Upper lobe of right lung (tissue), 1 donor: ENCODE measurements around the gene ZSCAN25. TPM values are rescaled to one million over a fixed set of nuclear protein-coding genes. Genes with fewer than 3 reads are reported as not detected.
"Not testable (repeated sequence)": the region's sequence is repeated elsewhere in the genome, so short reads cannot be mapped to it uniquely, and the experiment has no call there.

Experiments used
- ATAC-seq: fragments of 200-7000 bp; cut with Tn5 transposase; one replicate; pipeline ENCODE4 v1.9.1; 2020; ENCODE audit warnings: mild to moderate bottlenecking, moderate library complexity
- DNase-seq: peaks from one replicate; pipeline ENCODE4 v3.0.0-alpha.2; 2020
- H3K27ac ChIP-seq: fragments of 200-600 bp; one replicate; pipeline ENCODE4 v1.8.0; 2022
- H3K27me3 ChIP-seq: fragments of 200-600 bp; one replicate; pipeline ENCODE4 v1.8.0; 2022; ENCODE audit warnings: mild to moderate bottlenecking
- H3K36me3 ChIP-seq: fragments of 200-600 bp; one replicate; pipeline ENCODE4 v1.8.0; 2022
- H3K4me1 ChIP-seq: fragments of 200-600 bp; one replicate; pipeline ENCODE4 v1.8.0; 2022
- H3K4me3 ChIP-seq: fragments of 200-600 bp; one replicate; pipeline ENCODE4 v1.8.0; 2022; ENCODE audit warnings: mild to moderate bottlenecking
- H3K9me3 ChIP-seq: fragments of 200-600 bp; one replicate; pipeline ENCODE4 v1.8.0; 2022
- intact Hi-C: fragments of 100-400 bp; cut with DNase I; formaldehyde crosslinking; loops from one replicate; pipeline ENCODE4 v1.11.0; 2022
- total RNA-seq: library from RNA; stranded (reverse); fragmentation: NEBNext Ultra II Directional; extraction: Animal tissue kit (Norgen Biotek cat#: 25700); gene quantifications from one replicate; pipeline ENCODE4 v1.2.1, GENCODE V29; 2021
- TF ChIP-seq, protein P1 (sequence below): fragments of 200-600 bp; IDR thresholded peaks from one replicate; pipeline ENCODE4 v1.8.0; 2022; ENCODE audit warnings: antibody characterized with exemption
- donor health status: DM: no; HTN: yes; CAD: no; lungs with severe emphysema.

Gene ZSCAN25
- total RNA-seq, 1 donor from 2014 or later: 18.3 TPM

GRCh38 chr7:99643464-99643863 lies 26.7 kb downstream of the ZSCAN25 start:
- ATAC-seq (no peak), DNase-seq (no peak)
- TF ChIP-seq, protein P1, sequence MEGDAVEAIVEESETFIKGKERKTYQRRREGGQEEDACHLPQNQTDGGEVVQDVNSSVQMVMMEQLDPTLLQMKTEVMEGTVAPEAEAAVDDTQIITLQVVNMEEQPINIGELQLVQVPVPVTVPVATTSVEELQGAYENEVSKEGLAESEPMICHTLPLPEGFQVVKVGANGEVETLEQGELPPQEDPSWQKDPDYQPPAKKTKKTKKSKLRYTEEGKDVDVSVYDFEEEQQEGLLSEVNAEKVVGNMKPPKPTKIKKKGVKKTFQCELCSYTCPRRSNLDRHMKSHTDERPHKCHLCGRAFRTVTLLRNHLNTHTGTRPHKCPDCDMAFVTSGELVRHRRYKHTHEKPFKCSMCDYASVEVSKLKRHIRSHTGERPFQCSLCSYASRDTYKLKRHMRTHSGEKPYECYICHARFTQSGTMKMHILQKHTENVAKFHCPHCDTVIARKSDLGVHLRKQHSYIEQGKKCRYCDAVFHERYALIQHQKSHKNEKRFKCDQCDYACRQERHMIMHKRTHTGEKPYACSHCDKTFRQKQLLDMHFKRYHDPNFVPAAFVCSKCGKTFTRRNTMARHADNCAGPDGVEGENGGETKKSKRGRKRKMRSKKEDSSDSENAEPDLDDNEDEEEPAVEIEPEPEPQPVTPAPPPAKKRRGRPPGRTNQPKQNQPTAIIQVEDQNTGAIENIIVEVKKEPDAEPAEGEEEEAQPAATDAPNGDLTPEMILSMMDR: no peak
- Histone ChIP-seq H3K27ac (no peak overlapping the region), H3K4me1 (no peaks in the 10 kb centered on the region), H3K27me3 (no peaks in the 10 kb centered on the region), H3K4me3 (no peak overlapping the region), H3K36me3 (no peaks in the 10 kb centered on the region), H3K9me3 (no peaks in the 10 kb centered on the region)
- intact Hi-C loops: no loop called here

- no peak overlapping the region for H3K4me3 ChIP-seq
- TF ChIP-seq, protein P1: no peak
- ATAC-seq (no peak), DNase-seq (no peak)
- intact Hi-C loops: no loop called here
- no peaks in the 10 kb centered on the region for H3K4me1 ChIP-seq
- H3K27me3 ChIP-seq: no peaks in the 10 kb centered on the region
- H3K36me3 ChIP-seq: no peaks in the 10 kb centered on the region
- no peaks in the 10 kb centered on the region for H3K9me3 ChIP-seq
- no peak overlapping the region for H3K27ac ChIP-seq
These were observed 27.7 kb downstream of the ZSCAN25 start for GRCh38 chr7:99644431-99644830.

DNA sequence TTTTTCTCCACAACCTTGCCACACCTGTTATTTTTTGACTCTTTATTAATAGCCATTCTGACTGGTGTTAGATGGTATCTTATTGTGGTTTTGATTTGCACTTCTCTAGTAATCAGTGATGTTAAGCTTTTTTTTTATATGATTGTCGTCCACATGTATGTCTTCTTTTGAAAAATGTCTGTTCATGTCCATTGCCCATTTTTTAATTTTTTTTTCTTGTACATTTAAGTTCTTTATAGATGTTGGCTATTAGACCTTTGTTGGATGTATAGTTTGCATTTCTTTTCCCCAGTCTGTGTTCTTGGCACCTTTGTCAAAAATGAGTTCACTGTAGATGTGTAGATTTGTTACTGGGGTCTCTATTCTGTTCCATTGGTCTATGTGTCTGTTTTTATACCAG lies 28.8 kb downstream of the ZSCAN25 start:
- ATAC-seq: no peak
- no peaks in the 10 kb centered on the region for H3K9me3 ChIP-seq

DNA sequence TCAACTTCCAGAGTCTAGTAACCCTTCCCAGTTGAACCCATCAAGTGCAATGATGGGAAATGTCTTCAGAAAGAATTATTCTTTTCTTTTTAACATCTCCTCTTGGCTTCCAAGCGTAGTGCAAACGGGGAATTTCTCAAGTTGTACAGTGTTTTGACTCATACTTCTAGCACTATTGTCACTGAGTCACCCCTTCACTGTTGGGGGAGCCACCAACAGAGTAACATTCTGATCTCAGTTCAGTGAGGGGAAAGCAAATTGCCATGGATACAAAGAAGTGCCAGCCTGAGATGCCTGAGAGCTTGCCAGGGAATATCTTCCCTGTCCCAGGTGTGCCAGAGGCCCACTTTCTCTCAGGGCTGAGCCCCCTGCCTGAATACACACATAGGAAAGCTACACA lies 32.1 kb downstream of the ZSCAN25 start:
- Histone ChIP-seq H3K4me1 (no peaks in the 10 kb centered on the region), H3K9me3 (no peaks in the 10 kb centered on the region), H3K27me3 (no peaks in the 10 kb centered on the region), H3K27ac (no peak overlapping the region), H3K36me3 (no peaks in the 10 kb centered on the region), H3K4me3 (no peak overlapping the region)
- no peak for ATAC-seq
- TF ChIP-seq, protein P1: no peak
- intact Hi-C loops: no loop called here
- DNase-seq: no peak

More for the DNA sequence above, 28.8 kb downstream of the ZSCAN25 start:
- no peak for DNase-seq
- intact Hi-C loops: no loop called here
- Histone ChIP-seq H3K36me3 (no peaks in the 10 kb centered on the region), H3K4me1 (no peaks in the 10 kb centered on the region), H3K4me3 (no peak overlapping the region), H3K27ac (no peak overlapping the region), H3K27me3 (no peaks in the 10 kb centered on the region)
- TF ChIP-seq, protein P1: no peak

- TF ChIP-seq, protein P1: no peak
- no peaks in the 10 kb centered on the region for H3K36me3 ChIP-seq
- H3K4me1 ChIP-seq: no peaks in the 10 kb centered on the region
- no peaks in the 10 kb centered on the region for H3K9me3 ChIP-seq
- no peak overlapping the region for H3K4me3 ChIP-seq
- no peaks in the 10 kb centered on the region for H3K27me3 ChIP-seq
- intact Hi-C loops: no loop called here
- ATAC-seq: no peak
- H3K27ac ChIP-seq: no peak overlapping the region
- no peak for DNase-seq
These were observed 34.5 kb downstream of the ZSCAN25 start for GRCh38 chr7:99651290-99651689.

GRCh38 chr7:99652671-99653070 lies 35.9 kb downstream of the ZSCAN25 start:
- DNase-seq (no peak), ATAC-seq (no peak)
- Histone ChIP-seq H3K4me3 (no peak overlapping the region), H3K9me3 (no peaks in the 10 kb centered on the region), H3K27me3 (no peaks in the 10 kb centered on the region), H3K4me1 (no peaks in the 10 kb centered on the region), H3K27ac (no peak overlapping the region), H3K36me3 (no peaks in the 10 kb centered on the region)
- TF ChIP-seq, protein P1: no peak
- intact Hi-C loops: no loop called here

GRCh38 chr7:99653269-99653668 lies 36.5 kb downstream of the ZSCAN25 start:
- H3K36me3 ChIP-seq, DNase-seq, H3K4me1 ChIP-seq, ATAC-seq, H3K9me3 ChIP-seq, H3K27me3 ChIP-seq, intact Hi-C loops, H3K27ac ChIP-seq, H3K4me3 ChIP-seq: not testable (repeated sequence)
